GM23338 (cell line): ENCODE results near the gene GSN. TPM values are rescaled to one million over a fixed set of nuclear protein-coding genes. Genes with fewer than 3 reads are reported as not detected.

Source experiments
- ATAC-seq: fragments of 200-7000 bp; cut with Tn5 transposase; 3 replicates; pipeline ENCODE4 v1.9.1; 2020
- DNase-seq: peaks from one replicate; pipeline ENCODE4 v3.0.0-alpha.2; 2015; ENCODE audit warnings: low spot score
- H2AFZ ChIP-seq: fragments of 200-600 bp; sonication (generic); 2 replicates; pipeline ENCODE4 v1.8.0; 2016; ENCODE audit warnings: antibody characterized with exemption, mild to moderate bottlenecking, moderate library complexity
- H3F3A ChIP-seq: fragments of 200-600 bp; sonication (generic); replicated peaks from 2 replicates; pipeline ENCODE4 v1.8.0; 2017; ENCODE audit warnings: antibody characterized with exemption, mixed run types, low read depth
- H3K27ac ChIP-seq: fragments of 200-600 bp; sonication (generic); 2 replicates; pipeline ENCODE4 v1.6.1; 2016; ENCODE audit warnings: low read depth
- H3K27me3 ChIP-seq: fragments of 200-600 bp; sonication (generic); 2 replicates; pipeline ENCODE4 v1.8.0; 2016; ENCODE audit warnings: mild to moderate bottlenecking, mixed run types, moderate library complexity; ENCODE audit not compliant: insufficient read depth
- H3K36me3 ChIP-seq: fragments of 200-600 bp; sonication (generic); 2 replicates; pipeline ENCODE4 v1.8.0; 2016; ENCODE audit warnings: mild to moderate bottlenecking; ENCODE audit not compliant: insufficient read depth
- H3K4me1 ChIP-seq: fragments of 200-600 bp; sonication (generic); 2 replicates; pipeline ENCODE4 v1.8.0; 2016; ENCODE audit warnings: mild to moderate bottlenecking, moderate library complexity; ENCODE audit not compliant: insufficient read depth
- H3K4me2 ChIP-seq: fragments of 200-600 bp; sonication (generic); 2 replicates; pipeline ENCODE4 v1.7.1; 2017; ENCODE audit warnings: mixed run types
- H3K4me3 ChIP-seq: fragments of 200-600 bp; sonication (generic); 2 replicates; pipeline ENCODE4 v1.6.1; 2016; ENCODE audit warnings: mixed run types
- H3K79me2 ChIP-seq: fragments of 200-600 bp; sonication (generic); replicated peaks from 2 replicates; pipeline ENCODE4 v1.8.0; 2017; ENCODE audit warnings: mild to moderate bottlenecking; ENCODE audit not compliant: insufficient read depth
- H3K9me2 ChIP-seq: fragments of 200-600 bp; sonication (generic); 2 replicates; pipeline ENCODE4 v1.8.0; 2017; ENCODE audit not compliant: insufficient read depth
- H4K20me1 ChIP-seq: fragments of 200-600 bp; sonication (generic); replicated peaks from 2 replicates; pipeline ENCODE4 v1.8.0; 2017; ENCODE audit warnings: mild to moderate bottlenecking; ENCODE audit not compliant: insufficient read depth
- H3K27ac Mint-ChIP-seq: 2 replicates; pipeline ENCODE4 v1.8.0; 2020; ENCODE audit warnings: inconsistent platforms, mild to moderate bottlenecking, moderate library complexity, mixed read lengths
- H3K27me3 Mint-ChIP-seq: 3 replicates; pipeline ENCODE4 v1.8.0; 2022; ENCODE audit warnings: low read depth, mild to moderate bottlenecking, moderate library complexity, mixed read lengths, inconsistent platforms; ENCODE audit not compliant: insufficient read depth, poor library complexity
- H3K36me3 Mint-ChIP-seq: 3 replicates; pipeline ENCODE4 v1.8.0; 2021; ENCODE audit warnings: low read depth, mild to moderate bottlenecking, inconsistent platforms, moderate library complexity, mixed read lengths
- H3K4me1 Mint-ChIP-seq: 3 replicates; pipeline ENCODE4 v1.8.0; 2020; ENCODE audit warnings: mild to moderate bottlenecking, inconsistent platforms, mixed read lengths
- H3K4me3 Mint-ChIP-seq: 3 replicates; pipeline ENCODE4 v1.8.0; 2021; ENCODE audit warnings: moderate library complexity, mild to moderate bottlenecking, inconsistent platforms, mixed read lengths
- H3K9me3 Mint-ChIP-seq: 3 replicates; pipeline ENCODE4 v1.8.0; 2020; ENCODE audit warnings: moderate library complexity, mild to moderate bottlenecking, inconsistent platforms, mixed read lengths
- CREB1 ChIP-seq: fragments of 250-450 bp; sonication (Bioruptor Pico); IDR thresholded peaks from 2 replicates; pipeline ENCODE4 v1.5.0; 2020; ENCODE audit warnings: low read depth, mild to moderate bottlenecking, moderate library complexity
- EZH2 ChIP-seq: fragments of 200-600 bp; sonication (generic); IDR thresholded peaks from one replicate; pipeline ENCODE4 v1.8.0; 2017; ENCODE audit warnings: antibody characterized with exemption, mild to moderate bottlenecking, low read depth; ENCODE audit not compliant: unreplicated experiment
- EZH2phosphoT487 ChIP-seq: fragments of 200-600 bp; sonication (generic); IDR thresholded peaks from one replicate; pipeline ENCODE4 v1.8.1; 2018; ENCODE audit warnings: antibody characterized with exemption; ENCODE audit not compliant: unreplicated experiment
- JUNB ChIP-seq: IDR thresholded peaks from one replicate; pipeline ENCODE4 v1.6.1; 2016; ENCODE audit warnings: antibody characterized with exemption; ENCODE audit not compliant: unreplicated experiment
- NANOG ChIP-seq: IDR thresholded peaks from 2 replicates; pipeline ENCODE4 v1.6.1; 2016; ENCODE audit warnings: antibody characterized with exemption, borderline replicate concordance
- POLR2AphosphoS5 ChIP-seq: IDR thresholded peaks from 2 replicates; pipeline ENCODE4 v1.6.1; 2016; ENCODE audit warnings: antibody characterized with exemption, low read depth
- STAT1 ChIP-seq: IDR thresholded peaks from one replicate; pipeline ENCODE4 v1.6.1; 2016; ENCODE audit warnings: antibody characterized with exemption; ENCODE audit not compliant: unreplicated experiment
- ZNF114 ChIP-seq: fragments of 250-450 bp; sonication (Bioruptor Pico); IDR thresholded peaks from 2 replicates; pipeline ENCODE4 v1.5.0; 2020; ENCODE audit warnings: mild to moderate bottlenecking, moderate library complexity
- ZNF331 ChIP-seq: fragments of 250-450 bp; sonication (Bioruptor Pico); IDR thresholded peaks from 2 replicates; pipeline ENCODE4 v1.5.0; 2020; ENCODE audit warnings: low read depth, mild to moderate bottlenecking, moderate library complexity
- polyA plus RNA-seq: library from polyadenylated mRNA; unstranded; fragments of >200 nt; fragmentation: Nextera tagmentation; extraction: Ambion mirVana; gene quantifications from 2 replicates; pipeline ENCODE4 v1.2.1, GENCODE V29; 2016
- total RNA-seq: library from RNA; depleted of rRNA; stranded (reverse); fragments of >200 nt; shearing (Covaris generic); gene quantifications from 2 replicates; pipeline ENCODE4 v1.2.3, GENCODE V29; 2014
- TF ChIP-seq, protein P1 (sequence below): IDR thresholded peaks from 2 replicates; pipeline ENCODE4 v1.6.1; 2016; ENCODE audit warnings: antibody characterized with exemption
- TF ChIP-seq, protein P2 (sequence below): IDR thresholded peaks from one replicate; pipeline ENCODE4 v1.6.1; 2018; ENCODE audit warnings: antibody characterized with exemption; ENCODE audit not compliant: unreplicated experiment
- TF ChIP-seq, protein P3 (sequence below), 2 experiments: fragments of 200-600 bp in 1 of 2; sonication (generic) in 1 of 2; conservative IDR thresholded peaks; 2 replicates each; pipeline versions ENCODE4 v1.5.1 to v1.6.1; 2016 to 2017; ENCODE audit warnings: antibody characterized with exemption in 2 of 2, low read depth in 2 of 2, mild to moderate bottlenecking in 2 of 2, moderate library complexity in 1 of 2
- TF ChIP-seq, protein P4 (sequence below): fragments of 250-450 bp; sonication (Bioruptor Pico); IDR thresholded peaks from 2 replicates; pipeline ENCODE4 v1.5.0; 2020; ENCODE audit warnings: mild to moderate bottlenecking, moderate library complexity

GSN gene
- total and polyA plus RNA-seq, 2 experiments from 2014 or later = 30.2 to 85.7 TPM

DNA sequence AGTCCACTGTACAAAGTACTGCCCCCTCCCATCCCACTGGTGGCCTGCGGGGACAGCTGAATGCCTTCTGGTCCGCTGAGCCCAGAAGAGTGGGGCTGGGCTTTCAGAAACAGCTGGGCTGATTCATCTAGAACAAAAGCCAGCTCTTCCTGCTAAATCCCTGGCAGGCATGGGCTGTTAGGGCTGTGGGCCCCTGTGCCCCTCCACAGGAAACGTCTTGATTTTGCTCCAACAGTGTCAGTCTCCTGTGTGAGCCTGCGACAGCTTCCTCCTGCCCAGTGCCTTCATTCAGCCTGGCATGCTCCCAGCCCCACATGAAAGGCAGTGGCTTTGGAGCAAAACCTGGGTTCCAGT lies 6.9 kb upstream of the GSN start:
- peak overlapping the region; percentile 37; the same call in 1 of the 2 replicates for H3K4me2 ChIP-seq

More for the DNA sequence above, 6.9 kb upstream of the GSN start:
- no peak overlapping the region for H2AFZ ChIP-seq
- Mint-ChIP-seq H3K9me3 (no peaks in the 10 kb centered on the region; the same call in 2 of the 3 replicates), H3K36me3 (no peaks in the 10 kb centered on the region), H3K27ac (no peak overlapping the region), H3K4me3 (no peak overlapping the region), H3K4me1 (peaks cover 28% of the 10 kb centered on the region), H3K27me3 (peaks cover 4% of the 10 kb centered on the region)
- no peaks in the 10 kb centered on the region for H3K79me2 ChIP-seq
- H4K20me1 ChIP-seq = no peaks in the 10 kb centered on the region
- peaks cover 23% of the 10 kb centered on the region for H3K4me1 ChIP-seq
- DNase-seq (peak; percentile 46), ATAC-seq (peak; percentile 88)
- H3K27ac ChIP-seq = no peak overlapping the region
- no peaks in the 10 kb centered on the region for H3K36me3 ChIP-seq
- H3K9me2 ChIP-seq = no peaks in the 10 kb centered on the region
- no peaks in the 10 kb centered on the region for H3F3A ChIP-seq
- H3K27me3 ChIP-seq = peaks cover 23% of the 10 kb centered on the region
- TF ChIP-seq NANOG (no peak), ZNF114 (CRISPR knock-in tag) (no peak), STAT1 (no peak), EZH2phosphoT487 (no peak), ZNF331 (CRISPR knock-in tag) (no peak), EZH2 (no peak), CREB1 (CRISPR knock-in tag) (no peak), POLR2AphosphoS5 (no peak), JUNB (no peak)
- TF ChIP-seq, protein P1, sequence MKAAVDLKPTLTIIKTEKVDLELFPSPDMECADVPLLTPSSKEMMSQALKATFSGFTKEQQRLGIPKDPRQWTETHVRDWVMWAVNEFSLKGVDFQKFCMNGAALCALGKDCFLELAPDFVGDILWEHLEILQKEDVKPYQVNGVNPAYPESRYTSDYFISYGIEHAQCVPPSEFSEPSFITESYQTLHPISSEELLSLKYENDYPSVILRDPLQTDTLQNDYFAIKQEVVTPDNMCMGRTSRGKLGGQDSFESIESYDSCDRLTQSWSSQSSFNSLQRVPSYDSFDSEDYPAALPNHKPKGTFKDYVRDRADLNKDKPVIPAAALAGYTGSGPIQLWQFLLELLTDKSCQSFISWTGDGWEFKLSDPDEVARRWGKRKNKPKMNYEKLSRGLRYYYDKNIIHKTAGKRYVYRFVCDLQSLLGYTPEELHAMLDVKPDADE = no peak
- TF ChIP-seq, protein P2, sequence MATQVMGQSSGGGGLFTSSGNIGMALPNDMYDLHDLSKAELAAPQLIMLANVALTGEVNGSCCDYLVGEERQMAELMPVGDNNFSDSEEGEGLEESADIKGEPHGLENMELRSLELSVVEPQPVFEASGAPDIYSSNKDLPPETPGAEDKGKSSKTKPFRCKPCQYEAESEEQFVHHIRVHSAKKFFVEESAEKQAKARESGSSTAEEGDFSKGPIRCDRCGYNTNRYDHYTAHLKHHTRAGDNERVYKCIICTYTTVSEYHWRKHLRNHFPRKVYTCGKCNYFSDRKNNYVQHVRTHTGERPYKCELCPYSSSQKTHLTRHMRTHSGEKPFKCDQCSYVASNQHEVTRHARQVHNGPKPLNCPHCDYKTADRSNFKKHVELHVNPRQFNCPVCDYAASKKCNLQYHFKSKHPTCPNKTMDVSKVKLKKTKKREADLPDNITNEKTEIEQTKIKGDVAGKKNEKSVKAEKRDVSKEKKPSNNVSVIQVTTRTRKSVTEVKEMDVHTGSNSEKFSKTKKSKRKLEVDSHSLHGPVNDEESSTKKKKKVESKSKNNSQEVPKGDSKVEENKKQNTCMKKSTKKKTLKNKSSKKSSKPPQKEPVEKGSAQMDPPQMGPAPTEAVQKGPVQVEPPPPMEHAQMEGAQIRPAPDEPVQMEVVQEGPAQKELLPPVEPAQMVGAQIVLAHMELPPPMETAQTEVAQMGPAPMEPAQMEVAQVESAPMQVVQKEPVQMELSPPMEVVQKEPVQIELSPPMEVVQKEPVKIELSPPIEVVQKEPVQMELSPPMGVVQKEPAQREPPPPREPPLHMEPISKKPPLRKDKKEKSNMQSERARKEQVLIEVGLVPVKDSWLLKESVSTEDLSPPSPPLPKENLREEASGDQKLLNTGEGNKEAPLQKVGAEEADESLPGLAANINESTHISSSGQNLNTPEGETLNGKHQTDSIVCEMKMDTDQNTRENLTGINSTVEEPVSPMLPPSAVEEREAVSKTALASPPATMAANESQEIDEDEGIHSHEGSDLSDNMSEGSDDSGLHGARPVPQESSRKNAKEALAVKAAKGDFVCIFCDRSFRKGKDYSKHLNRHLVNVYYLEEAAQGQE = no peak
- TF ChIP-seq, protein P3, sequence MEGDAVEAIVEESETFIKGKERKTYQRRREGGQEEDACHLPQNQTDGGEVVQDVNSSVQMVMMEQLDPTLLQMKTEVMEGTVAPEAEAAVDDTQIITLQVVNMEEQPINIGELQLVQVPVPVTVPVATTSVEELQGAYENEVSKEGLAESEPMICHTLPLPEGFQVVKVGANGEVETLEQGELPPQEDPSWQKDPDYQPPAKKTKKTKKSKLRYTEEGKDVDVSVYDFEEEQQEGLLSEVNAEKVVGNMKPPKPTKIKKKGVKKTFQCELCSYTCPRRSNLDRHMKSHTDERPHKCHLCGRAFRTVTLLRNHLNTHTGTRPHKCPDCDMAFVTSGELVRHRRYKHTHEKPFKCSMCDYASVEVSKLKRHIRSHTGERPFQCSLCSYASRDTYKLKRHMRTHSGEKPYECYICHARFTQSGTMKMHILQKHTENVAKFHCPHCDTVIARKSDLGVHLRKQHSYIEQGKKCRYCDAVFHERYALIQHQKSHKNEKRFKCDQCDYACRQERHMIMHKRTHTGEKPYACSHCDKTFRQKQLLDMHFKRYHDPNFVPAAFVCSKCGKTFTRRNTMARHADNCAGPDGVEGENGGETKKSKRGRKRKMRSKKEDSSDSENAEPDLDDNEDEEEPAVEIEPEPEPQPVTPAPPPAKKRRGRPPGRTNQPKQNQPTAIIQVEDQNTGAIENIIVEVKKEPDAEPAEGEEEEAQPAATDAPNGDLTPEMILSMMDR (conservative IDR thresholded peaks at IDR 0.05; ENCODE audit: low read depth in 2 of 2) = no peak
- TF ChIP-seq, protein P4, sequence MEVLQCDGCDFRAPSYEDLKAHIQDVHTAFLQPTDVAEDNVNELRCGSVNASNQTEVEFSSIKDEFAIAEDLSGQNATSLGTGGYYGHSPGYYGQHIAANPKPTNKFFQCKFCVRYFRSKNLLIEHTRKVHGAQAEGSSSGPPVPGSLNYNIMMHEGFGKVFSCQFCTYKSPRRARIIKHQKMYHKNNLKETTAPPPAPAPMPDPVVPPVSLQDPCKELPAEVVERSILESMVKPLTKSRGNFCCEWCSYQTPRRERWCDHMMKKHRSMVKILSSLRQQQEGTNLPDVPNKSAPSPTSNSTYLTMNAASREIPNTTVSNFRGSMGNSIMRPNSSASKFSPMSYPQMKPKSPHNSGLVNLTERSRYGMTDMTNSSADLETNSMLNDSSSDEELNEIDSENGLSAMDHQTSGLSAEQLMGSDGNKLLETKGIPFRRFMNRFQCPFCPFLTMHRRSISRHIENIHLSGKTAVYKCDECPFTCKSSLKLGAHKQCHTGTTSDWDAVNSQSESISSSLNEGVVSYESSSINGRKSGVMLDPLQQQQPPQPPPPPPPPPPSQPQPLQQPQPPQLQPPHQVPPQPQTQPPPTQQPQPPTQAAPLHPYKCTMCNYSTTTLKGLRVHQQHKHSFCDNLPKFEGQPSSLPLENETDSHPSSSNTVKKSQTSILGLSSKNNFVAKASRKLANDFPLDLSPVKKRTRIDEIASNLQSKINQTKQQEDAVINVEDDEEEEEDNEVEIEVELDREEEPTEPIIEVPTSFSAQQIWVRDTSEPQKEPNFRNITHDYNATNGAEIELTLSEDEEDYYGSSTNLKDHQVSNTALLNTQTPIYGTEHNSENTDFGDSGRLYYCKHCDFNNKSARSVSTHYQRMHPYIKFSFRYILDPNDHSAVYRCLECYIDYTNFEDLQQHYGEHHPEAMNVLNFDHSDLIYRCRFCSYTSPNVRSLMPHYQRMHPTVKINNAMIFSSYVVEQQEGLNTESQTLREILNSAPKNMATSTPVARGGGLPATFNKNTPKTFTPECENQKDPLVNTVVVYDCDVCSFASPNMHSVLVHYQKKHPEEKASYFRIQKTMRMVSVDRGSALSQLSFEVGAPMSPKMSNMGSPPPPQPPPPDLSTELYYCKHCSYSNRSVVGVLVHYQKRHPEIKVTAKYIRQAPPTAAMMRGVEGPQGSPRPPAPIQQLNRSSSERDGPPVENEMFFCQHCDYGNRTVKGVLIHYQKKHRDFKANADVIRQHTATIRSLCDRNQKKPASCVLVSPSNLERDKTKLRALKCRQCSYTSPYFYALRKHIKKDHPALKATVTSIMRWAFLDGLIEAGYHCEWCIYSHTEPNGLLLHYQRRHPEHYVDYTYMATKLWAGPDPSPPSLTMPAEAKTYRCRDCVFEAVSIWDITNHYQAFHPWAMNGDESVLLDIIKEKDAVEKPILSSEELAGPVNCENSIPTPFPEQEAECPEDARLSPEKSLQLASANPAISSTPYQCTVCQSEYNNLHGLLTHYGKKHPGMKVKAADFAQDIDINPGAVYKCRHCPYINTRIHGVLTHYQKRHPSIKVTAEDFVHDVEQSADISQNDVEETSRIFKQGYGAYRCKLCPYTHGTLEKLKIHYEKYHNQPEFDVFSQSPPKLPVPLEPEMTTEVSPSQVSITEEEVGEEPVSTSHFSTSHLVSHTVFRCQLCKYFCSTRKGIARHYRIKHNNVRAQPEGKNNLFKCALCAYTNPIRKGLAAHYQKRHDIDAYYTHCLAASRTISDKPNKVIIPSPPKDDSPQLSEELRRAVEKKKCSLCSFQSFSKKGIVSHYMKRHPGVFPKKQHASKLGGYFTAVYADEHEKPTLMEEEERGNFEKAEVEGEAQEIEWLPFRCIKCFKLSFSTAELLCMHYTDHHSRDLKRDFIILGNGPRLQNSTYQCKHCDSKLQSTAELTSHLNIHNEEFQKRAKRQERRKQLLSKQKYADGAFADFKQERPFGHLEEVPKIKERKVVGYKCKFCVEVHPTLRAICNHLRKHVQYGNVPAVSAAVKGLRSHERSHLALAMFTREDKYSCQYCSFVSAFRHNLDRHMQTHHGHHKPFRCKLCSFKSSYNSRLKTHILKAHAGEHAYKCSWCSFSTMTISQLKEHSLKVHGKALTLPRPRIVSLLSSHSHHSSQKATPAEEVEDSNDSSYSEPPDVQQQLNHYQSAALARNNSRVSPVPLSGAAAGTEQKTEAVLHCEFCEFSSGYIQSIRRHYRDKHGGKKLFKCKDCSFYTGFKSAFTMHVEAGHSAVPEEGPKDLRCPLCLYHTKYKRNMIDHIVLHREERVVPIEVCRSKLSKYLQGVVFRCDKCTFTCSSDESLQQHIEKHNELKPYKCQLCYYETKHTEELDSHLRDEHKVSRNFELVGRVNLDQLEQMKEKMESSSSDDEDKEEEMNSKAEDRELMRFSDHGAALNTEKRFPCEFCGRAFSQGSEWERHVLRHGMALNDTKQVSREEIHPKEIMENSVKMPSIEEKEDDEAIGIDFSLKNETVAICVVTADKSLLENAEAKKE (CRISPR knock-in tag) = no peak
- H3K4me3 ChIP-seq = no peak overlapping the region
